Dermis microvascular lymphatic vessel endothelial cell (primary cell): Measurements from ENCODE around the gene TRMT112. TPM values are rescaled to one million over a fixed set of nuclear protein-coding genes. Genes with fewer than 3 reads are reported as not detected.
"Not testable (repeated sequence)": the region's sequence is repeated elsewhere in the genome, so short reads cannot be mapped to it uniquely, and the experiment has no call there.

Experiments used
- DNase-seq, 2 donors: peaks; one replicate each; pipeline versions ENCODE4 v3.0.0 to v3.0.0-alpha.2; 2010; ENCODE audit warnings: low read depth in 2 of 2
- total RNA-seq: library from RNA; depleted of rRNA; stranded (reverse); fragments of >200 nt; gene quantifications from 2 replicates; pipeline ENCODE4 v1.2.1, GENCODE V29; 2014

The TRMT112 gene
- total RNA-seq, 1 donor from 2014 or later = 222 TPM

DNA sequence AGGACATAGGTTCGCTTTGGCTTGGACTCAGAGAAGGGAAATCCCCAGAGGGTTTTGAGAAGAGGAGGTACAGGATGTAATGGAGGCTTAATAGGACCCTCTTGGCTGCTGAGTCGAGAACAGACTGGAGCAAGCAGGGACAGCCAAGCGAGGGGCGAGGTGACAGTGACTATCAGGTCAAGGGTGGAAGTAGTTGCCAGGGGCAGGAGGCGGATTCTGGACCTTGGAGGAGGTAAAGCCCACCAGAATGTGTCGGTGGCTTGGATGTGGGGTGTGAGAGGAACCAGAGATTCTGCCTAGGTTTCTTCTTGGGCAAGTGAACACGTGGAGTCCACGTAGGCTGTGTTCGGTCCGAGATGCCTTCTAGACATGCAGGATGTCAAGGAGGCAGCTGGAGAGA, 4.4 kb downstream of the TRMT112 start:
- no peak for DNase-seq

GRCh38 chr11:64307795-64308194, 9.6 kb downstream of the TRMT112 start:
- DNase-seq = not testable (repeated sequence)

DNA sequence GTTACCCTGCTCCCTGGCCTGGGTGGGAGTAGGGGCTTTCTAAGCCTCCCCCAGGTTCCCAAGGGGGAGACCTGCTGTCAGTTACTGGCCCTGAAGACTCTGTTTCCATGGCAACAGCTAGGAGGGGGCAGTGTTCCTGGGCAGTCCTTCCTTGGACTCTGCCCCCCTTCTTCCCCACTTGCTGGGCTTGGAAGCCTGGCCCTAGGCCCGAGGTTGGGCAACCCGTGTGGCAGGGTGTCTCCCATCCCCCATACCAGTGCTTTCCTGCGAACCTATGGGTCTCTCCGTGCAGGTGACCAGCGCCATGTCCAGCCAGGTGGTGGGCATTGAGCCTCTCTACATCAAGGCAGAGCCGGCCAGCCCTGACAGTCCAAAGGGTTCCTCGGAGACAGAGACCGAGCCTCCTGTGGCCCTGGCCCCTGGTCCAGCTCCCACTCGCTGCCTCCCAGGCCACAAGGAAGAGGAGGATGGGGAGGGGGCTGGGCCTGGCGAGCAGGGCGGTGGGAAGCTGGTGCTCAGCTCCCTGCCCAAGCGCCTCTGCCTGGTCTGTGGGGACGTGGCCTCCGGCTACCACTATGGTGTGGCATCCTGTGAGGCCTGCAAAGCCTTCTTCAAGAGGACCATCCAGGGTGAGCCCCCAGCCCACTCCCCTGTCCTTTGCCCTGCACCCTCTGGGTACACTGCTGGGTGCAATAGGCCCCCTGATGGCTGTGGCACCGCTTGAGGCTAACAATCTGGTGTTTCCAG, 10.3 kb downstream of the TRMT112 start:
- no peak for DNase-seq

DNA sequence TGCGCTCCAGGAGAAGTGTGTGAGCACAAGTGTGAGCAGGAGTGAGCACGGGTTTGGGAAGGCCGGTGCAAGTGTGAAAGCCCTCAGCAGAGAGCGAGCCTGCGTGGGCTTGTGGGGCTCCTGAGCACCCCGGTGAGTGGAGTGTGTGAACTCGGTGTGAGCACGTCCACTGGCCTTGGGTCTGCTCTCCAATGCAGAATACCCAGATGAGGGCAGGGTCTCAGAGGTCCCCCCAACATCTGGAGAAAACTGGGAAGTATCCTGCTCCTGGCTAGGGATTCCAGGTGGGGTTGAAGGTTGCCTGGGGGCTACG, 10.8 kb downstream of the TRMT112 start:
- no peak for DNase-seq

DNA sequence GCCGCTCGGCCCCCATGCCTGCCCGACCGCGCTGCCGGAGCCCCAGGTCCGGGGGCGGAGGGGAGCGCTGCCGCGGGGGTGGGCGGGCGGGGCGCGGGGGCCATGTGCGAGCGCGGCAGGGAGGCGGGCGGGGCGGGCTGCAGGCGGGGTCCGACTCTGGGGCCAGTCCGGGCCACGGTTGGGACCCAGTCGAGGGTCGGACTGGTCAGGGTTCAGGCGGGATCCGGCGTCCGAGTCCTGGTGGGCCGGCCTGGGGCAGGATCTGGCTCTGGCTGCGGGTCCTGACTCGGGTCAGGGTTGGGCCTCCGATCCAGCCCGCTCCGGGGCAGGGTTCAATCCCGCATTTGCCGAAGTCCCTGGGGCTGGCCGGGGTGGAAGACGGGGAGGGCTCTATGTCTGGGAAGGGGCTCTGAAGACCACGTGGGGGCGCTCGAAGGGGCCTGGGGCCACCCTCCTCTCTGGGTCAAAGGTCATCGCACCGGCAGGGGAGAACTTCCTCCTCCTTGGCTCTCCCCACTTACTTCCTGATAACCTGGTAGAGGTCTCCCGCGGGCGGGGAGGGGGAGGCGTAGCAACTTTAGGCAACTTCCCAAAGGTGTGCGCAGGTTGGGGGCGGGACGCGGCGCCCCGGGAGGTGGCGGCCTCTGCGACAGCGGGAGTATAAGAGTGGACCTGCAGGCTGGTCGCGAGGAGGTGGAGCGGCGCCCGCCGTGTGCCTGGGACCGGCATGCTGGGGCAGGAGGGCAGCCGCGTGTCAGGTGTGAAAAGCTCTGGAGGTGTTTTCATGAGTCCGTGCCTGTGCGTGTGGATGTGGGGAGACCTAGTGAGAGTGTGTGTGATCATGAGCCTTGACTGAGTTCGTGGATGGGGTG, 11.4 kb downstream of the TRMT112 start:
- peak in 1 of 2 donors; percentile 47 for DNase-seq

- peak; percentile 91 to 99 for DNase-seq
Measured at GRCh38 chr11:64305075-64305690, 12.2 kb downstream of the TRMT112 start, which contains the start of gene ESRRA. Gene ESRRA (plus strand): TSS chr11:64305524. CDS start chr11:64307180, 1,656 bp downstream.

GRCh38 chr11:64304316-64305072, 12.9 kb downstream of the TRMT112 start:
- peak; percentile 69 to 88 for DNase-seq

DNA sequence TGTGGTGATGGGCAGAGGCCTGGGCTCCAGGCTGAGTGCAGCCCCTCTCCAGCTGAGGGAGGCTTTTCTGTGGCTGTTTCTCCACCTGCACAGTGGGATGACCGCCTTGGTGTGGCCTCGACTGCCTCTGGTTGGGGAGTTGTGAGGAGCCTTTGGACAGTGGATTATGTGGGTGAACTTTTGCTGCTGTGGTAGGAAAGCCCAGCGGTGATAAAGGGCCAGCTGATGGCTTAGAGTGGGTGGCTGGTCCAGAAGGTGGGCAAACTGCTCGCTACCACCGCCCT, 13.4 kb downstream of the TRMT112 start:
- no peak for DNase-seq

- no peak for DNase-seq
Measured at GRCh38 chr11:64303109-64304031, 14.0 kb downstream of the TRMT112 start.

GRCh38 chr11:64299847-64300648, 17.3 kb downstream of the TRMT112 start, which contains the start of gene CATSPERZ:
Gene CATSPERZ (plus strand): TSS chr11:64300358. CDS start chr11:64300411, 53 bp downstream.
- DNase-seq = no peak

DNA sequence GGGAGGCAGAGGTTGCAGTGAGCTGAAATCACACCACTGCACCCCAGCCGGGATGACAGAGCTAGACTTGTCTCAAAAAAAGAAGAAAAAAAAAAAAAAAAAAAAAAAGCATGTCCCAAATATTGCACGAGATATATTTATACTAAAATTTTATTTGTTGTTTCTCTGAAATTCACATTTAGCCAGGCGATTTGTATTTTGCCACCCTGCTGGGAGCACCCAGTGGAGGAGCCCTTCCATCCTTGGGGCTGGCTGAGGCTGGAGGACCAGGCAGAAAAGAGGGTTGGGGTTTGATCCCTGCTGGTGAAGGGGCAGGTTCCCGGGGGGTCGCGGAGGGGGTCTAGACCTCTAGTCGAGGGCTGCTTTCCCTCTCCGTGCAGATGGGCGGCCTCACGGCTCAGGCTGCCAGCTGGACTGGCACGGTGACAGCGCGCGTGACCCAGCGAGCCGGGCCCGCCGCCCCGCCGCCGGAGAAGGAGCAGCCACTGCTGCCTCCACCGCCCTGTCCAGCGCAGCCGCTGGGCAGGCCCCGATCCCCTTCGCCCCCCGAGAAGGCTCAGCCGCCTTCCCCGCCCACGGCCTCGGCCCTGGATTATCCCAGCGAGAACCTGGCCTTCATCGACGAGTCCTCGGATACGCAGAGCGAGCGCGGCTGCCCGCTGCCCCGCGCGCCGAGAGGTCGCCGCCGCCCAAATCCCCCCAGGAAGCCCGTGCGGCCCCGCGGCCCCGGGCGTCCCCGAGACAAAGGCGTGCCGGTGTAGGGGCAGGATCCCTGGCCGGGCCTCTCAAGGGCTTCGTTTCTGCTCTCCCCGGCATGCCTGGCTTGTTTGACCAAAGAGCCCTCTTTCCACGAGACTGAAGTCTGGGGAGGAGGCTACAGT, 18.2 kb downstream of the TRMT112 start:
- DNase-seq = peak in 1 of 2 donors; percentile 28

DNA sequence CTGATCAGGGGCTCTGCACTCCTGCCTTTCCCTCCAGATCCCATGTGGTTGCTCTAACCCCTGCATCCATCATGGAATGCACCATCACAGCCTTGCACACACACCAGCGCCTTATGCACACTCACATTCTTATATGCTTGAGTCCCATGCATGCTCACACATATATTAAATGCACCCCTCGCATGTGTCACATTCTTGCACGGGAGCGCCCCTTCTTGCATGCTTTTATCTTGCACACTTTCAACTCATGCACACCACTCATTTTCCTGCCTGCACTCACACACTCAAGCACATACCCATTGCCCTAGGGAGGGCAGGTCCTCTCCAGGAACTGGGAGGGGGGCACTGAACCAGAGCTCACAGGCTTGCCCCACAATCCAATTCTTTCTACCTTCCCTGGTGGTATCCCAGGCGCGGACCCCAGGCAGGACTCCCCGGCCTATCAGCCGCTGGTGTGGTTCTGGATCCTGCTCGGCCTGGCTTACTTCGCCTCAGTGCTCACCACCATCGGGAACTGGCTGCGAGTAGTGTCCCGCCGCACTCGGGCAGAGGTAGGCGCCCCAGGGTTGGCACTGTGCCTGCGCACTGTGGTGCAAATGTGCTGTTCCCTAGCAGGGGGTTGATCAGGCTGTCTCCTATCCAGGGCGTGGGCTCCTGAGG, 19.5 kb downstream of the TRMT112 start:
- DNase-seq = no peak

DNA sequence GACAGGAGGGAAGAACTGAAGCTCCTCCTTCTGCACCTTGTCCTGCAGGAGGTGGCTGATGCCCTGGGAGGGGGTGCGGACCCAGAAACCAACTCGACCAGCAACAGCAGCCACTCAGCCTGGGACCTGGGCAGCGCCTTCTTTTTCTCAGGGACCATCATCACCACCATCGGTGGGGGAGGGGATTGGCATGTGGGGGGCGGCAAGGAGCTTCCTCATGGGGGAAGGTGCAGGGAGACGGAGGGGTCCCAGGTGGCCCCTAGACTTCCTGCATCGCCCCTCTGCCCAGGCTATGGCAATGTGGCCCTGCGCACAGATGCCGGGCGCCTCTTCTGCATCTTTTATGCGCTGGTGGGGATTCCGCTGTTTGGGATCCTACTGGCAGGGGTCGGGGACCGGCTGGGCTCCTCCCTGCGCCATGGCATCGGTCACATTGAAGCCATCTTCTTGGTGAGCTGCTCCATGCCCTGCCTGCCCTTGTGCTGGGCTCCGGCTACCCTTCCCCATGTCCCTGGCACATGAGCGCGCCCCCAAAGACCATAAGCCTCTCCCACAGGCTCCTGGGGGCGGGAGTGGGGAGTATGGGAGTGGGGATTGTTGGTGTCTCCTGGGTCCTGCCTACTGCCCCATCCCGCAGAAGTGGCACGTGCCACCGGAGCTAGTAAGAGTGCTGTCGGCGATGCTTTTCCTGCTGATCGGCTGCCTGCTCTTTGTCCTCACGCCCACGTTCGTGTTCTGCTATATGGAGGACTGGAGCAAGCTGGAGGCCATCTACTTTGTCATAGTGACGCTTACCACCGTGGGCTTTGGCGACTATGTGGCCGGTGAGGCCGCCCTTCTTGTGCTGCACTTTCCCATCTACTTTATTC, 20.3 kb downstream of the TRMT112 start:
- DNase-seq = no peak

- no peak for DNase-seq
Measured at GRCh38 chr11:64296236-64296635, 21.1 kb downstream of the TRMT112 start.

DNA sequence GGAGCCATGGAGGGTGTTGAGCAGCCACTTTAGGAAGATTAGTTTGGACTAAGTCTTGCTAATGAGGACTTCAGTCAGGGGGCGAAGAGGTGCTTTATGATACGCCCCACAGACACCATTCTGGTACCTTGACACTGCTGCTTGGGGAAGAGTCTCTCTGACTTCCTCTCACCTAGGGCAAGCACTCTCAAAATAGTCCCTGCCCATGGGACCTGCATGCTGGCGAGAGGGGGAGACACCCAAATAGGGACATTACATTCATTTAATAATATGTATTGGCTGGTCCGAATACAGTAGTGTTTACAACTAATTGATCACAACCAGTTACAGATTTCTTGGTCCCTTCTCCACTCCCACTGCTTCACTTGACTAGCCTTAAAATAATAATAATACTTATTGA, 21.6 kb downstream of the TRMT112 start:
- no peak for DNase-seq

DNA sequence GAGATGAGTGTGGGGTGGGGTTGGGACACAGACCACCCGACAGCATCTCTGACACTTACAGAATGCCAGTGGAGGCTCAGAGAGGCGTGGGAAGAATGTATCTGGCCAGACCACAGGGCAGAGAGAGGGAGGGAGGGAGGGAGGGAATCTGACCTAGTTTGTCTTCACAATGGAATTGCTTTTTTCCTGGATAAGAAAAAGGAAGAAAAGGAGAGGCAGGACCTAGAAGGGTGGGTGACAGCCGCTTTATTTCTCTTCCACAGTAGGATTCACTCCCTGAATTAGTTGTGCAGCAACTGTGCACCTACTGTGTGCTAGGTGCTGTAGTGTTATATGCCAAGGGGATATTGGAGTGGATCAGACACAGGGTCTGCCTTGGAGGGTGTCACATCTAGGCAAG, 22.6 kb downstream of the TRMT112 start:
- DNase-seq = no peak
